ENCODE measurements around the gene HDAC6. TPM values are rescaled to one million over a fixed set of nuclear protein-coding genes. Genes with fewer than 3 reads are reported as not detected.

Gene HDAC6
- total RNA-seq, 4 donors from 2014 or later: 36.5 to 63.2 (median 54.5) TPM

GRCh38 chrX:48794911-48795515 lies 6.9 kb upstream of the HDAC6 start:
- ATAC-seq (ENCODE audit: low FRiP score) (no peak), DNase-seq (ENCODE audit: low spot score) (no peak)
- no peak for TF ChIP-seq CTCF (IDR thresholded peaks at IDR 0.05)

- TF ChIP-seq CTCF (IDR thresholded peaks at IDR 0.05): no peak
- ATAC-seq (ENCODE audit: low FRiP score): no peak
- no peak for DNase-seq (ENCODE audit: low spot score)
Measured at GRCh38 chrX:48798318-48798717, 3.5 kb upstream of the HDAC6 start.

- DNase-seq (ENCODE audit: low spot score): no peak
- TF ChIP-seq CTCF (IDR thresholded peaks at IDR 0.05): no peak
- ATAC-seq (ENCODE audit: low FRiP score): no peak
Measured at GRCh38 chrX:48800574-48801279, 1.1 kb upstream of the HDAC6 start.

- ATAC-seq (ENCODE audit: low FRiP score): peak; percentile 70
Measured at GRCh38 chrX:48802089-48802904, 430 bp downstream of the HDAC6 start.

GRCh38 chrX:48802905-48803200 lies 986 bp downstream of the HDAC6 start:
- TF ChIP-seq CTCF (IDR thresholded peaks at IDR 0.05): no peak
- no peak for DNase-seq (ENCODE audit: low spot score)
- no peak for ATAC-seq (ENCODE audit: low FRiP score)

More at GRCh38 chrX:48802089-48802904, 430 bp downstream of the HDAC6 start:
- no peak for TF ChIP-seq CTCF (IDR thresholded peaks at IDR 0.05)
- DNase-seq (ENCODE audit: low spot score): peak; percentile 47

GRCh38 chrX:48806081-48806480 lies 4.2 kb downstream of the HDAC6 start:
- DNase-seq (ENCODE audit: low spot score): no peak

More at GRCh38 chrX:48806081-48806480, 4.2 kb downstream of the HDAC6 start:
- no peak for TF ChIP-seq CTCF (IDR thresholded peaks at IDR 0.05)
- no peak for ATAC-seq (ENCODE audit: low FRiP score)
